Measurements from ENCODE around the gene SPEG.

Gene SPEG

GRCh38 chr2:219499555-219499954, 64.9 kb downstream of the SPEG start:
- DNase-seq: no peak

GRCh38 chr2:219500135-219500534, 65.5 kb downstream of the SPEG start:
- DNase-seq: no peak

GRCh38 chr2:219501849-219502248, 67.2 kb downstream of the SPEG start:
- no peak for DNase-seq

- no peak for DNase-seq
These were observed 68.0 kb downstream of the SPEG start for GRCh38 chr2:219502618-219503017.

GRCh38 chr2:219505585-219505984, 70.9 kb downstream of the SPEG start:
- no peak for DNase-seq

GRCh38 chr2:219506153-219506801, 71.6 kb downstream of the SPEG start:
- no peak for DNase-seq

GRCh38 chr2:219506802-219507526, 72.3 kb downstream of the SPEG start:
- no peak for DNase-seq

- no peak for DNase-seq
These were observed 73.2 kb downstream of the SPEG start for GRCh38 chr2:219507581-219508443.

GRCh38 chr2:219508444-219508734, 73.7 kb downstream of the SPEG start:
- DNase-seq: no peak

GRCh38 chr2:219508971-219509779, 74.5 kb downstream of the SPEG start:
- DNase-seq: no peak

GRCh38 chr2:219509780-219510511, 75.3 kb downstream of the SPEG start:
- DNase-seq: peak; percentile 56

- no peak for DNase-seq
These were observed 76.0 kb downstream of the SPEG start for GRCh38 chr2:219510512-219511135.

- DNase-seq: no peak
These were observed 77.1 kb downstream of the SPEG start for GRCh38 chr2:219511547-219512325.

- no peak for DNase-seq
These were observed 78.0 kb downstream of the SPEG start for GRCh38 chr2:219512524-219513216.

GRCh38 chr2:219513787-219514186, 79.1 kb downstream of the SPEG start:
- DNase-seq: no peak

- no peak for DNase-seq
These were observed 79.6 kb downstream of the SPEG start, which contains the start of gene ASIC4 for GRCh38 chr2:219514196-219514761. TSS of gene ASIC4 (plus strand) at chr2:219514482. CDS start at chr2:219514725, 243 bp downstream.

GRCh38 chr2:219514836-219515235, 80.2 kb downstream of the SPEG start:
- DNase-seq: no peak

- no peak for DNase-seq
These were observed 81.4 kb downstream of the SPEG start for GRCh38 chr2:219515874-219516629.

- no peak for DNase-seq
These were observed 82.2 kb downstream of the SPEG start for GRCh38 chr2:219516888-219517287.
